ENCODE data around the gene THEM5. TPM values are rescaled to one million over a fixed set of nuclear protein-coding genes. Genes with fewer than 3 reads are reported as not detected.

THEM5 gene
- total and polyA plus RNA-seq, 7 donors = not detected

DNA sequence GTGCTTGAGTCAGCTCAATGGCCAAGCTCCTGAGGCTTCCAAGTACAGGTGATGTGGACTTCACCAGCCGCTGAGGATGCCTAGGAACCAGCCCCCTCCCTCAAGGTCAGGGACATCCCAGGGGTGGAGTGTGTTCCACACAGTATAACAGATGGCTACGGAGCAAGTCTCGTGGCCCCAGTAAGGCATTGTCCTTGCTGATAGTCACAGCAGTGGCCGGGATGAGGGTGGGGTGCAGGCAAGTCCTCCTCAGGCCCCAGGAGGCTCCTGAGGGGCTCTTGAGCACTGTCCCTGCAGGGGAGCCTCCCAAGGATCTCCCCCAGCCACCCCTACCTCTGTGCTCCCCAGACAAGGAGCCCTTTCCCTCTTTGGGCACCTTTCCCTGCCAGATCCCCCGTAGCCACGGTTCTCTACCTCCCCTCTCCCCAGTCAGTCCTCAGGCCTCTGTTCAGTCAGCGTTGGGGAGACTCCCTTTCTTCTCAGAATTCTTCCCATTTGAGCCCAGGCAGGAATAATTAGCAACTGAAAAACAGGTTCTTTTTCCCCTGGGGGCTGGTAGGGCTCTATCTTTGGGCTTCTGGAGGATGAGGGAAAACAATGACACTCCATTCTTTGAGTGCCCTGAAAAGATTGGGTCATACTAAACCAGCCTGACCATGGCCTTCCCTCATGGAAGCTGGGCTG, 7.1 kb upstream of the THEM5 start:
- Histone ChIP-seq H3K9me3 (no peaks in the 10 kb centered on the region), H3K27me3 (ENCODE audit: insufficient read depth in 3 of 3, low read length in 2 of 3) (no peaks in the 10 kb centered on the region), H3K4me1 (no peaks in the 10 kb centered on the region), H3K4me3 (no peak overlapping the region), H3K27ac (no peak overlapping the region), H3K36me3 (ENCODE audit: insufficient read depth in 1 of 2, low read depth in 1 of 2) (no peaks in the 10 kb centered on the region)
- DNase-seq = no peak
- TF ChIP-seq, protein P1, sequence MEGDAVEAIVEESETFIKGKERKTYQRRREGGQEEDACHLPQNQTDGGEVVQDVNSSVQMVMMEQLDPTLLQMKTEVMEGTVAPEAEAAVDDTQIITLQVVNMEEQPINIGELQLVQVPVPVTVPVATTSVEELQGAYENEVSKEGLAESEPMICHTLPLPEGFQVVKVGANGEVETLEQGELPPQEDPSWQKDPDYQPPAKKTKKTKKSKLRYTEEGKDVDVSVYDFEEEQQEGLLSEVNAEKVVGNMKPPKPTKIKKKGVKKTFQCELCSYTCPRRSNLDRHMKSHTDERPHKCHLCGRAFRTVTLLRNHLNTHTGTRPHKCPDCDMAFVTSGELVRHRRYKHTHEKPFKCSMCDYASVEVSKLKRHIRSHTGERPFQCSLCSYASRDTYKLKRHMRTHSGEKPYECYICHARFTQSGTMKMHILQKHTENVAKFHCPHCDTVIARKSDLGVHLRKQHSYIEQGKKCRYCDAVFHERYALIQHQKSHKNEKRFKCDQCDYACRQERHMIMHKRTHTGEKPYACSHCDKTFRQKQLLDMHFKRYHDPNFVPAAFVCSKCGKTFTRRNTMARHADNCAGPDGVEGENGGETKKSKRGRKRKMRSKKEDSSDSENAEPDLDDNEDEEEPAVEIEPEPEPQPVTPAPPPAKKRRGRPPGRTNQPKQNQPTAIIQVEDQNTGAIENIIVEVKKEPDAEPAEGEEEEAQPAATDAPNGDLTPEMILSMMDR (IDR thresholded peaks at IDR 0.05) = no peak
- ATAC-seq = no peak
- intact Hi-C loops (cut with DNase I) = no loop called here
- 69 to 83% (median 77%) methylated on average over 7 of the region's 7 CpGs for whole genome bisulfite sequencing, 3 donors

DNA sequence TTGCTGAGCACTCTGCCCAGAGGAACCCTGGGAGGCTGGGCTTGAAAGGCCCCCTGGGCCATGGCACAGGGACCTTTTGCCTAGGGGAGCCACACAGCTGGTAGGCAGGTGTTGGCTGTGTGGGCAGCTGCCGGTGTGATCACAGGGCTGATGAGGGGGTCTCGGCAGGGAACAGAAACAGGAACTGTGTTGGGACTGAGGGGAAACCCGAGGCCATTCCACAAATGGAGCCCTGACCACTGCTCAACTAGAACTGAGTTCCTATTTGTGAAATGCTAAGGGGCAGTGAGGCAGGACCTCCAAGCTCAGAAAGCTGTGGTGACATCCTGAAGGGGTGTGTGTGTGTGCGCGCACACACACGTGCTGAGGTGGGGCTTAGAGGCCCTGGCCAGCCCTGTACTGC, 6.4 kb upstream of the THEM5 start:
- 74 to 84% (median 78%) methylated on average over 6 of the region's 6 CpGs for WGBS, 3 donors
- TF ChIP-seq, protein P1 (IDR thresholded peaks at IDR 0.05) = no peak

DNA sequence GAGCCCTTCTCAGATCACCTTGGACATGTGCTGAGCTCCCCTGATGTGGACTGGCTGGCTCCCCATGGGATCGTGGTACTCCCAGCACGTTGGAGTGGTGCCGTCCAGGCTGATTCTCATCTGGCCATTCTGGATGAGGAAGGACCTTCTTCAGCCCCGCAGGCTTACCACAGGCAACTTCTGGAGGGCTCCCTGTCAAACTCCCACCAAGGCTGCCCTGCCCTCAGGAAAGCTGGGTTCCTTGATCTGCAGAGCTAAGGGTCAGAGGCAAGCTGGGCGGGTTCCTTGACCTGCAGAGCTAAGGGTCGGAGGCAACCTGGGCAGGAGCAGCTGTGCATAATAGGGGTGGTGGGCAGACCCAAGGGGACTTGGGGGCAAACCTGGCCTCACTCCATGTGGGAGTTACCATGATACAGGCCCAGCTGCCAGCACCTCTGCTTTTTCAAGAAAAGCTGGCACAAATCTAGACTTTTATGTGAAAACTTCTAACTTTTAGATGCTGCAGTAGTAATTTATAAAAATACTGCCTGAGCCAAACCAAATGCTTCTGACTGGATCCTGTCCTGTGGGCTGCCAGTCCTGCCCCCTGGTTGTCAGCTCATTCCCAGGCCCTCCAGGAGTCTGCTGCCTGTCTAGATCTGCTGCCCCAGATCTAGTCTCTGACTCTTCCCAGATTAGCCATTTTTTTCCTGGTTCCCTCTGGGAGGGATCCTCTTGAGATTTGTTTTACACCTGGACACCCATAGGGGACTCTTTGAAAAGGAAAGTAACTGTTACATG, 5.6 kb upstream of the THEM5 start:
- Histone ChIP-seq H3K27me3 (ENCODE audit: insufficient read depth in 3 of 3, low read length in 2 of 3) (no peaks in the 10 kb centered on the region), H3K4me3 (no peak overlapping the region), H3K4me1 (no peaks in the 10 kb centered on the region), H3K27ac (no peak overlapping the region), H3K36me3 (ENCODE audit: insufficient read depth in 1 of 2, low read depth in 1 of 2) (no peaks in the 10 kb centered on the region), H3K9me3 (no peaks in the 10 kb centered on the region)
- ATAC-seq (peak in 1 of 4 donors; percentile 13), DNase-seq (no peak)
- TF ChIP-seq, protein P1 (IDR thresholded peaks at IDR 0.05) = no peak
- 85 to 87% (median 86%) methylated on average over 6 of the region's 6 CpGs for WGBS, 3 donors
- intact Hi-C loops (cut with DNase I) = no loop called here

More for the DNA sequence above, 6.4 kb upstream of the THEM5 start:
- Histone ChIP-seq H3K27ac (no peak overlapping the region), H3K4me3 (no peak overlapping the region), H3K27me3 (ENCODE audit: insufficient read depth in 3 of 3, low read length in 2 of 3) (no peaks in the 10 kb centered on the region), H3K4me1 (no peaks in the 10 kb centered on the region), H3K9me3 (no peaks in the 10 kb centered on the region), H3K36me3 (ENCODE audit: insufficient read depth in 1 of 2, low read depth in 1 of 2) (no peaks in the 10 kb centered on the region)
- ATAC-seq = no peak
- intact Hi-C loops (cut with DNase I) = no loop called here
- DNase-seq = no peak

DNA sequence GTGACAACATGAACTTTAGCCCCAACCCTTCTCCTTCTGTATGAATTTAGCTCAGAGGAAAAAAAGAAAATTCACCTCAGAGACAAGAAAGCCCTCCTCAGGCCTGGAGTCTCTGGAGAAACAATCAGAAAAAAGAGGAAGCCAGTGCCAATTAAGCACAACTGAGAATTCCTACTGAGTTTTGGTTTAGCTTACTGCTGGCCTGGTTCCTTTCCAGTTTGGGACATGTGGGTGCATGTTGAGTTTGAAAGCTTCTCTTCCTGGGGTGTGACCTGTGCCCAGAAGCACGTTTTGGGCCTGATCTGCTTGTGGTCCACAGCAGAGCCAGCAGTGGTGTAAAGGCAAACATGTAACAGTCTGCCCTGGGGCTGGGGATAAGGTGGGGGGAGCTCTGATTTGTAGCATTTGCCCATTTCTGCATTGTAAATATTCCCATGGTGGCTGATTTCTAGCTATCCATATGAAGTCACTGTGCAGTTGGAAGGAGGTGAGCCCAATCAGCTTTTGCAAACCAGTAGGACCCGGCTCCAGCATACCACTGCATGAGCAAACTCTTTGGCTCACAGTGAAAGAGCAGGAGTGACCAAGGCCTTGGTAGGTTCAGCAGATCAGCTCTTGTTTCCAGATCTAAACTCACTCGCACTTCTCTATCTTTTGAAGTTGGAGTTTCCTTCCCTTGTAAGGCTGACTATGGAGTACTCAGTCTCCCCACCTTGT, 4.7 kb upstream of the THEM5 start:
- DNase-seq (no peak), ATAC-seq (no peak)
- intact Hi-C loops (cut with DNase I) = no loop called here
- TF ChIP-seq, protein P1 (IDR thresholded peaks at IDR 0.05) = no peak
- H3K4me1 ChIP-seq = no peaks in the 10 kb centered on the region
- no peaks in the 10 kb centered on the region for H3K36me3 ChIP-seq (ENCODE audit: insufficient read depth in 1 of 2, low read depth in 1 of 2)
- H3K27me3 ChIP-seq (ENCODE audit: insufficient read depth in 3 of 3, low read length in 2 of 3) = peaks cover 0 to 2% (median 0%) of the 10 kb centered on the region in 3 donors
- H3K9me3 ChIP-seq = no peaks in the 10 kb centered on the region
- 60 to 66% (median 64%) methylated on average over 3 of the region's 3 CpGs for WGBS, 3 donors
- H3K27ac ChIP-seq = no peak overlapping the region
- no peak overlapping the region for H3K4me3 ChIP-seq

Data from psoas muscle (tissue), 8 donors.